Measurements from ENCODE around the gene TTC31.
A peak's percentile ranks its signal among the peaks of the same experiment; 100 is the strongest.

Gene TTC31

DNA sequence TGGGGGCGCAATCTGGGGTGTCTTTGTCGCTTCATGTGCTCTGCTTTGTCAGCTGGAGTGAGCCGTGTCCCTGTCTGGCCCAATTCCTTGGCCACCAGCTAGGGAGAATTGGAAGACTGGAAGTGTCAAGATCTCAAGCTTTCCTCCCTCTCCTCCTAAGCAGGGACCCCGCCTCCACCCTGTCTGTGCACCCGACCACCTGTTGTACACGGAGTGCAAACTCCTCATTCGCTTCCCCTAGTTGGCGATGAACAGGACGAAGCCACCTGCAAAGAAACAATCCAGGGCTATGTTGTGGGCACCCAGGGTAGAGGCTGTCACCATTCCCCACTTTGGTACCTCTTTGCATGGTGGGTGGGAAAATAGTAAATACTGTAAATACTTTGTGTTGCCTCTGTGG, 44.9 kb downstream of the TTC31 start:
- no peak for DNase-seq

DNA sequence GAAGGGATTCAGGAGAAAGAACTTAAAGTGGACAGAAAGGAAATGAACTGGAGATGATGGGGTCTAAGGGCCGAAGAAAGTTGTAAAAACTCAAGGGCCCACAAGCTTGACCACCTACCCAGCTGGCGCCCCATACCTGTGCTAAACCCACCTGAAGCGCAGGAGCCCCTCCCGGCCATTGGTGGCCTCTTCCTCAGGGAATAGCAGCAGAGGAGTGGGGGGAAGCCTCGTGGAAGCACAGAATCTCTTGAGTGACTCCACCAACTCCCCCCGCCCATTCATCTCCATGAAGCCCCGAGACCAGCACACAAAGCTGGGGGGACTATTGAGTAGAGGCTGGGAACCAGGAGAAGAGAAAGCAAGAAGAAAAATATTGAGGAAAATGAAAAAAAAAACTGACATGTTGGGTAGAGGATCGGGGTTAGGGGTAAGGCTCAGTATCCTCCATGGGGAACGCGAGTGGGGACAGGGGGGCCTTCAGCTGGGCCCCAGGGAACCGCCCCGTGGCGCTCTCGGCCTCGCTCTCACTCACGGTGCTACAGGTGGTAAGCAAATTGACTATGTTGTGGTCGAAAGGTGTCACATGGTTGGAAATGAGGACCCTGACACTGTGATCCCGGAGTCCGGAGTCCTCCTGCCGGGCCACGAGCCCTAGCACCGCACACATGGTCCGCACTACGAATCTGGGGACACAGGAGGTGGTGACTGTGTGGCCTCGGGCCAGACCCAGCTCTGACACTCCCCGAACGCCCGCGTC, 45.9 kb downstream of the TTC31 start:
- no peak for DNase-seq

DNA sequence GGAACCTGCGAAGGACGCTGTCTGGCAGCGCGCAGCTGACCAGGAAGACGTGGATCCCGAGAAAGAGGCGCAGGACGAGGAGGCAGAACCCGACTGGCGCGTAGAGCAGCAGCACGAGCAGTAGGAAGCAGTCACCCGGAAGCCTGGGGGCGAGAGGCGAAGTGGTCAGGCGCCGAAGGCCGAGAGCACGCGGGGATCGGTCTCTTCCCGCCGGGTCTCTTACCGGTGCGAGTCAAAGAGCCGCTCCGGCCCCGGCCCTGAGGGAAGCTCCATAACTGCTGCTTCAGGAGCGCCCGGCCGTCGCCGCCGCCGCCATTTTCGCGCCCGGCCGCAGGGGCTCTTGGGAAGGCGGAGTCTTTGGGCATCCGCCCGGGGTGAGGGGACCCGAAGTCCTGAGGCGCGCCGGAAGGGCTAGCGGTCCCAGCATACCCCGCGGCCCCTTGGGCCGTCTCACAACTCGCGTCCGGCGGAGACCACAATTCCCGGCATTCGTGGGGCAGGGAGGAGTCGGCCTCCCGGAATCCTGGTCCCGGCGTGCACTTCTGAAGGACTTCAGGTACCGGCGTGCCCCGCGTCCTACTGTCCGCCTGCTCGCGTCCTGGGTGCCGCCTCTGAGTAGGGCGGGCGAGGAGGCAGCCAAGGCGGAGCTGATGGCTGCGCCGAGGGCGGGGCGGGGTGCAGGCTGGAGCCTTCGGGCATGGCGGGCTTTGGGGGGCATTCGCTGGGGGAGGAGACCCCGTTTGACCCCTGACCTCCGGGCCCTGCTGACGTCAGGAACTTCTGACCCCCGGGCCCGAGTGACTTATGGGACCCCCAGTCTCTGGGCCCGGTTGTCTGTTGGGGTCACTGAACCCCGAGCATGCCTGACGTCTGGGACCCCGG, 46.7 kb downstream of the TTC31 start, which contains the start of the genes AUP1 and HTRA2:
AUP1 (minus strand) TSS at position 350 of the 882 bp plus-strand sequence; CDS start at position 273, 77 bp downstream.
HTRA2 (plus strand) TSS at position 577 of the 882 bp plus-strand sequence; CDS start at position 651, 74 bp downstream.
- DNase-seq = peak; percentile 90

DNA sequence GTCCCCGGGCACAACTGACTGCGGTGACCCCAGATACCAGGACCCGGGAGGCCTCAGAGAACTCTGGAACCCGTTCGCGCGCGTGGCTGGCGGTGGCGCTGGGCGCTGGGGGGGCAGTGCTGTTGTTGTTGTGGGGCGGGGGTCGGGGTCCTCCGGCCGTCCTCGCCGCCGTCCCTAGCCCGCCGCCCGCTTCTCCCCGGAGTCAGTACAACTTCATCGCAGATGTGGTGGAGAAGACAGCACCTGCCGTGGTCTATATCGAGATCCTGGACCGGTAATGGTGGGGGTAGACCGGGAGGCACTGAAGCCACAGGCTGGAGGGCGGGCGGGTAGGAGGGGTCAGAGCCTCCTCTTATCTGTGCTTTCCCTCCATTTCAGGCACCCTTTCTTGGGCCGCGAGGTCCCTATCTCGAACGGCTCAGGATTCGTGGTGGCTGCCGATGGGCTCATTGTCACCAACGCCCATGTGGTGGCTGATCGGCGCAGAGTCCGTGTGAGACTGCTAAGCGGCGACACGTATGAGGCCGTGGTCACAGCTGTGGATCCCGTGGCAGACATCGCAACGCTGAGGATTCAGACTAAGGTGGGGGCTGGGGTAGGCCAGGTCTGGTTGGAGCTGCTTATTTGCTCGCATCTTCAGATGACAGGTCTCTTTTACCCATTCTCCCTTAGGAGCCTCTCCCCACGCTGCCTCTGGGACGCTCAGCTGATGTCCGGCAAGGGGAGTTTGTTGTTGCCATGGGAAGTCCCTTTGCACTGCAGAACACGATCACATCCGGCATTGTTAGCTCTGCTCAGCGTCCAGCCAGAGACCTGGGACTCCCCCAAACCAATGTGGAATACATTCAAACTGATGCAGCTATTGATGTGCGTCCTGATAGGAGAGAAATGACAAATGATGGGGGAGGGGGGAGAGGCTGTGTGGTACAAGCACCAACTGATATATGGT, 47.6 kb downstream of the TTC31 start:
- DNase-seq = no peak

DNA sequence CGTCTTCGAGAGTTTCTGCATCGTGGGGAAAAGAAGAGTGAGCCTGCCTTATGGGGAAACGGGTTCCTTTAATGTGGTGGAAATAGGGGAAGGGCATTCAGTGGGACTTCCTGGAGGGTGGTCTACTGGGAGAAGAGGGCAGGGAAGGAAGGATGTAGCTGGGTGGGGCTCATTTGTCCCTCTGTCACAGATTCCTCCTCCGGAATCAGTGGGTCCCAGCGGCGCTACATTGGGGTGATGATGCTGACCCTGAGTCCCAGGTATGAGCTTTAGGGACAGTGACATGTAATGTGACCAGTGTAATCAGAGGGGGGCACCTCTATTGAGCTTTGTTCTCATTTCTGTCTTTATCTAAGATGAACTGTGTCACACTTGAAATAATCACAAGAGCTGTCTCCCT, 48.8 kb downstream of the TTC31 start:
- DNase-seq = no peak

DNA sequence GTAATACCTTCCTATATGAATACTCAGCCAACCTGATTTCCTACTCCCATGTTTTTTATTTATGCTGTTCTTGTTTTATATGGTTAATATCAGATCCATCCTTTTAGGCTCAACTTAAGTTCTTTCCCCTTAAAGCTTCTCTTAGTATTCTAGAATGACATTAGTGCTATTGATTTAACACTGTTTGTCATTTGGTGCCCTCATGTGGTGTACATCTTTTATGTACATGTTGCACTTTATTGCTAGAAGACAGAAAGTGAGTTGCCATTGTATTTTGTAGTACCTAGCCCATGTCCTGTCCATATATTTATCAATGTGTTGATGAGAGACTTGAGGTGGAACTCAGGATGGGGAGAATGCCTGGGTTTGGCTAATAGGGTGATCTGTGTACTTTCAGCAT, 49.3 kb downstream of the TTC31 start:
- no peak for DNase-seq

DNA sequence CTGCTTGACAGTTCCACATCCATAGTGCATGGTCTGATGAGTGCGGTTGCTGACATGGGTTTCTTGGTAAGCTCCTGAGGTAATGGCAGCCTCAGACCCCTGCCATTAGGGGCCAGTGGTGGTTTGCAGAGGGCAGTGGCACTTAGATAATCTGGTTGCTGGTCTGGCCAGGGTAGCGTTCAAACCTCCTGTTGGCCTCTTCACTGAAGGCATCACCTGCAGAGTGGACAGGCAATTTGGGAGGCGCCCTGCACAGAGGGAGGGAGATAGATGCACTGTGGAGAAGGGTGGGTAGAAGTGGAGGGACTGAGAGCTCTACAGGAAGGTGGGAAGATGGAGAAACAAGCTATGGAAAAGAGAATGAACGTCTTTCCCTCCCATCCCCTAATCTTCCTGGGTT, 50.6 kb downstream of the TTC31 start:
- no peak for DNase-seq

DNA sequence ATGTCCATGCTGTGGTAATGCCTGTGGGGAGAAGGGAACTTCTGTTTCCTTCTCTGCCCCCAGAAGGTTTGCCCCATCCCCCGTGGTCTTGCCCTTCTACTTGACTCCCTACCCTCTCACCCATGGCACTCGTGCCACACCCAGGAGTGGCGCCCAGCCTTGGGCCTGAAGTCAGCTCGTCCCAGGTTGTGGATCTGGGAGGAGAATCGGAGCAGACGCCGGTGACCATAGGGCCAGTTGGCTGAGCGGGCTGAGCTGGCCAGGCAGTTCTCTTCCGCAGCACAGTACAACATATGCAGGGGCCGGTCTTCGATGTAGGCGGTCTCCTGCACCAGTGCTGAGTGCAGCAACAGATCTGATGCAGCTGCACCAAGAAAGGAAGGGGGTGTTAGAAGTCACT, 51.5 kb downstream of the TTC31 start:
- no peak for DNase-seq

DNA sequence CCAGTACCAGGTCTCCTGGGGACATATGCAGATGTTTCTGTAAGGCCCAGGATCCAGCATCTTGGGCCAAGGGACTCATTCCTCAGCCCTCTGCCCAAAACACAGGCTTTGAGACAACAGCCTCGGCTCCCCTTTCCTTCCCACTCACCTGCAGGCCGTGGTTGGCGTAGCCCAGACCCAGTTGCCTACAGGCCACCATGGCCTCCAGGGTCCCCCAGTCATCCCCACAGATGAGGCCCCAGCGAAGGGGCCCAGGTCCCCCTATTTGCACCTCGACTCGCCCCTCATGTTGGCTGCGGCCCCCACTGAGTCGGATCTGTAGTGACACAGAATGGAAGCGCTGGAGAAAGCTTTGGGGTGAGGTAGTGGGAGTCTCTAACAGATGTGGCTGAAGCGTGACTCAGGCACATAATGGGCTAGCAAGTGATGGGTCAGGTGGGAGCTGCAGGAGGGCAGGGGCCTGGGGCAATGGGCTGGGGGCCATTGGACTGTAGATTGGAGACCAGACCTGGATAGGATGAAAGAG, 52.6 kb downstream of the TTC31 start:
- DNase-seq = no peak

DNA sequence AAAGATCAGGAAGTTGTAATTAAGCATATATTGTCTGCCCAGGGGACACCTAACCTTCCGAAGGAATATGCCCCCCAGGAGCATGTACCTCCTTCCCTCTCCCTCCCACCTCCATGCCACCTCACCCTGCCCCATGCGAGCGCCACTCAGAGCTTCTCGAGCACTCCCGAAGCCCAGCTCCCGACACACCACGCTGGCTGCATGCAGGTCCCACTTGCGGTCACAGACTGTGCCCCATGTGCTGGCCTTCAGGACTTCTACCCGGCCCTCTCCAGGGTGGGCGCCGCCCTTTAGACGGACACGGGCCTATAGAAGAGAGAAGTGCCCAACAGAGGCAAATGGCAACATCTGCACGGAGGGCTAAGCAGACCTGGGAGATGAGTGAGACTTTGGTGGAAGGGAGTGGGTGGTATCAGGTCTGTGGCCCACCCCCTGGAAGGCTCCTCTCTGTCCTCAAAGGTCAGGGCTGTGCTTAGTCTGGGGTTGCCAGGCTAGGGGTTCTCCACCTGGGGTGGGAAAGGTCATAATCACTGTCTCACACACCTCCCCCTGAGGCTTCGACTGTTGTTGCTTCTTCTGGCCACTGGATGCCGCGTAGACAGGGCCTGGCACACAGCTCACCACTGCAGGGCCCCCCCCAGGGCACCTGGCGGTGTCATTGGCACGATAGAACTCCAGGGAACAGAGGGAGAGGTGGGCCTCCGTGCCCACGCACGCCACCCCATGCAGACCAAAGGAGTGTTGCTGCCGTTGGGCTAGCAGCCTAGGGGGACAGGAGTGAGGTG, 53.5 kb downstream of the TTC31 start:
- no peak for DNase-seq

DNA sequence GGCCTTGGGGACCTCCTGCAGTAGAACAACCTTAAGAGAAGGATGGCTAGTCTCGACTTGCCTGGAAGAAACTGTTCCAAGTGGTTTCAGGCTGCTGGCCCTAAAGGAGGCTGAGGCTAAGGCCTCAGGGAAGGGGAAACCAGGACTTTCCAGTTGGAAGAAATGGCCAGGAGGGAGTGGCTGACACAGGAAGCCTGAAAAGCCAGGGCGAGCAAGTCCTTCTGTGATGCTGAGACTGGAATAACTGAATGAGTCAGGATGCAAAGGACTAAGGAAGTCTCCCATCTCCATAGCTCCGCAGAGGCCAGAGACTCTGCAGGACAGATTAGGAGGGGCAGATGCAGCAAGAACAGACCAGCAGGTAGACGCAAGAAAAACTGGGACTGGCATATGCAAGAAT, 54.3 kb downstream of the TTC31 start:
- no peak for DNase-seq

DNA sequence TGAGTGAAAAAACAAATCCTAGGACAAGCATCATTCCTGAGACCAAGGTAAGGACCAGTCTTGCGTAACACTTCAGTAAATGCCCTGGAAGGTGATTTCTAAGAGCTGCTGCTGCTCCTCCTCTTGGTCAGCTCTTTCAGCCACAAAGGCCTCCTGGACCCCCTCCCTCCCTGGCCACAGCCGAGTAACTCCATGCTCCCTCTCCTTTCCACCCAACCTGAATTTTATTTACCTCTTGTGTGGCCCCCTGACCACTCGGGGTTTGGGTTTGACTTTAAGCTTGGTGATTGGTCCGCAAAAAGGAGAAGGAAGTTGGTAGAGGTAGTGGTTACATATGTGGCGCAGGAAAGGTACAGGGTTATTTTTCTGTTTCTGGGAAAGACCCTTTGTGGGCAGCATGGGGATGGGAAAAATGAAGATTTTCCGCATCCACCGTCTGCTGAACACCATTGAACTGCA, 56.0 kb downstream of the TTC31 start:
- DNase-seq = peak; percentile 51

DNA sequence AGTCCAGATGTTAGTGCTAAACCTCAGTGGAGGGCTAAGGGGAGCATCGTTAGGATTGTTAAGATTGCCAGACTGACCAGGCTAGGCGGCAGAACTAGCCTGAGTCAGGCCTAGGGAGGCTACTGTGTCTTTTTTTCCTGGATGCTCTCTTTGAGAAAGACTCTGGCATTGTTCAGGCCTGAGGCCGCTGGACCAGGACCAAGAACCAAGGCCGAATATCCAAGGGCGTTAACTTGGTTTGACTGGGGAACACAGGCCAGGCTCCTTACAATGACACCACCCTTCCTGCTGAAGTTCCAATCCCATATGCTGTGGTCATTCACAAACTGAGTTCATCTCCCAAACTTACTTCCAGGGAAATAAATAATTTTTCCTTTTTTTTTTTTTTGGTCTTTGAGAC, 57.4 kb downstream of the TTC31 start:
- DNase-seq = no peak

DNA sequence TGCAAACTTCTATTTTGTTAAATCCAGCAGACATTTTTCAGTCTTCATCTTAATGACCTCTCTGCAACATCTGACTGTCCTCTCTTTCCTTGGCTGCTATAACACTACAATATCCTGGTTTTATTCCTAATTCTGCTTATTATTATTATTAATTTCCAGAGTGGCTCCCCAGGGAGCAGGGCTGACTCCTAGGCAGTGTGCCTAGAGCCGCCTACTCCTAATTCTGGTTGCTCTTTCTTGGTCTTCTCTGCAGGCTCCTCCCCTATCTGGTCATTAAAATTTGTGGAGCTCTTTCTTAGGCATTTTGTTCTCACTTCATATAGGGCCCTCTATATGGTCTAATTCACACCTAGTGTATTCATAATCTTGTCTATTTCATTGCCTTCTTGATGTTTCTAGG, 60.1 kb downstream of the TTC31 start:
- DNase-seq = no peak
